ENCODE results near the gene NOS1AP.

DNA sequence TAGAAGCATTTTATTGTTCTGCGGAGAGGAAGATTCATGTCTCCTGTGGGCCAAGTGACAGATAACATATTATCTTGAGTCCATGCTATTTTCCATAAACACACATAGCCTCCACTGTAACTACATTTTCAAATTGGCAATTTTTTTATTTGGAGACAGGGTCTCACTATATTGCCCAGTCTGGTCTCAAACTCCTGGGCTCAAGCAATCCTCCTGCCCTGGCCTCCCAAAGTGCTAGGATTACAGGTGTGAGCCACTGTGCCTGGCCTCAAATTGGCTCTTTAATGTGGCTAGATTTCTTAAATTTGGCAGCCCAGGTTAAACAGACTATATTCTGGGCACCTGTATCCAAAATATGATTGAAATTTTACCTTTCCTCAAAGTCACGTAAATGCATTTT lies 13.8 kb downstream of the NOS1AP start:
- TF ChIP-seq POLR2AphosphoS5 (IDR thresholded peaks at IDR 0.05; ENCODE audit: low read depth) = no peak
- no peak for TF ChIP-seq EZH2 (IDR thresholded peaks at IDR 0.05; ENCODE audit: low read depth, unreplicated experiment)
- TF ChIP-seq, protein P1, sequence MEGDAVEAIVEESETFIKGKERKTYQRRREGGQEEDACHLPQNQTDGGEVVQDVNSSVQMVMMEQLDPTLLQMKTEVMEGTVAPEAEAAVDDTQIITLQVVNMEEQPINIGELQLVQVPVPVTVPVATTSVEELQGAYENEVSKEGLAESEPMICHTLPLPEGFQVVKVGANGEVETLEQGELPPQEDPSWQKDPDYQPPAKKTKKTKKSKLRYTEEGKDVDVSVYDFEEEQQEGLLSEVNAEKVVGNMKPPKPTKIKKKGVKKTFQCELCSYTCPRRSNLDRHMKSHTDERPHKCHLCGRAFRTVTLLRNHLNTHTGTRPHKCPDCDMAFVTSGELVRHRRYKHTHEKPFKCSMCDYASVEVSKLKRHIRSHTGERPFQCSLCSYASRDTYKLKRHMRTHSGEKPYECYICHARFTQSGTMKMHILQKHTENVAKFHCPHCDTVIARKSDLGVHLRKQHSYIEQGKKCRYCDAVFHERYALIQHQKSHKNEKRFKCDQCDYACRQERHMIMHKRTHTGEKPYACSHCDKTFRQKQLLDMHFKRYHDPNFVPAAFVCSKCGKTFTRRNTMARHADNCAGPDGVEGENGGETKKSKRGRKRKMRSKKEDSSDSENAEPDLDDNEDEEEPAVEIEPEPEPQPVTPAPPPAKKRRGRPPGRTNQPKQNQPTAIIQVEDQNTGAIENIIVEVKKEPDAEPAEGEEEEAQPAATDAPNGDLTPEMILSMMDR (conservative IDR thresholded peaks at IDR 0.05; ENCODE audit: low read depth in 2 of 2) = no peak
- no peak for TF ChIP-seq ZNF114 (CRISPR knock-in tag; IDR thresholded peaks at IDR 0.05)
- no peak for TF ChIP-seq REST (IDR thresholded peaks at IDR 0.05; ENCODE audit: unreplicated experiment)
- no peak for TF ChIP-seq NANOG (IDR thresholded peaks at IDR 0.05; ENCODE audit: borderline replicate concordance)
